SU-DHL-6 (cell line): ENCODE measurements around the gene SGIP1.

ENCODE experiments used
- H2AFZ ChIP-seq: fragments of 200-600 bp; sonication (generic); 2 replicates; pipeline ENCODE4 v1.6.1; 2014; ENCODE audit warnings: low read depth, mild to moderate bottlenecking, moderate library complexity, mixed read lengths, antibody characterized with exemption, low read length; ENCODE audit not compliant: severe bottlenecking
- H3F3A ChIP-seq: fragments of 200-600 bp; shearing (Covaris generic); 2 replicates; pipeline ENCODE4 v1.6.0; 2016; ENCODE audit warnings: antibody characterized with exemption, mild to moderate bottlenecking; ENCODE audit not compliant: insufficient read depth
- H3K27ac ChIP-seq: fragments of 200-600 bp; sonication (generic); 2 replicates; pipeline ENCODE4 v1.5.1; 2016; ENCODE audit warnings: low read depth, mild to moderate bottlenecking, low read length, moderate library complexity, mixed read lengths
- H3K27me3 ChIP-seq: fragments of 200-600 bp; sonication (generic), shearing (Covaris generic); 2 replicates; pipeline ENCODE4 v1.6.0; 2014; ENCODE audit warnings: mild to moderate bottlenecking, low read length
- H3K36me3 ChIP-seq: fragments of 200-600 bp; sonication (generic); 2 replicates; pipeline ENCODE4 v1.6.1; 2014; ENCODE audit warnings: mild to moderate bottlenecking, low read length, mixed read lengths
- H3K4me2 ChIP-seq: fragments of 300-600, 200-600 bp; shearing (Covaris generic), sonication (generic); 2 replicates; pipeline ENCODE4 v1.6.0; 2014; ENCODE audit warnings: low read length, low read depth, mild to moderate bottlenecking; ENCODE audit not compliant: poor library complexity, severe bottlenecking
- H3K4me3 ChIP-seq: fragments of 200-600 bp; sonication (generic); 2 replicates; pipeline ENCODE4 v1.5.1; 2014; ENCODE audit warnings: antibody characterized with exemption, low read length, mild to moderate bottlenecking, mixed read lengths; ENCODE audit not compliant: insufficient read depth, poor library complexity, severe bottlenecking
- H3K79me2 ChIP-seq: fragments of 200-600 bp; sonication (generic); 2 replicates; pipeline ENCODE4 v1.6.1; 2014; ENCODE audit warnings: mild to moderate bottlenecking, low read length, moderate library complexity; ENCODE audit not compliant: insufficient read depth
- H3K9ac ChIP-seq: fragments of 200-600 bp; sonication (generic); 2 replicates; pipeline ENCODE4 v1.7.0; 2014; ENCODE audit warnings: mild to moderate bottlenecking, low read length
- H3K9me2 ChIP-seq: fragments of 200-600 bp; sonication (generic); replicated peaks from 2 replicates; pipeline ENCODE4 v1.6.1; 2014; ENCODE audit warnings: low read length; ENCODE audit not compliant: insufficient read depth
- H3K9me3 ChIP-seq: fragments of 200-600 bp; sonication (generic); 2 replicates; pipeline ENCODE4 v1.6.1; 2014; ENCODE audit warnings: low read length, mixed read lengths; ENCODE audit not compliant: insufficient read depth
- H4K20me1 ChIP-seq: fragments of 200-600 bp; sonication (generic); 2 replicates; pipeline ENCODE4 v1.6.1; 2014; ENCODE audit warnings: low read depth, mild to moderate bottlenecking, antibody characterized with exemption, low read length, moderate library complexity, mixed read lengths
- CTCF ChIP-seq: fragments of 200-600 bp; sonication (generic); IDR thresholded peaks from one replicate; pipeline ENCODE4 v1.5.1; 2017; ENCODE audit warnings: antibody characterized with exemption, mild to moderate bottlenecking, low read length, moderate library complexity; ENCODE audit not compliant: insufficient read depth, poor library complexity, severe bottlenecking
- EZH2phosphoT487 ChIP-seq: fragments of 200-600 bp; sonication (generic), shearing (Covaris generic); conservative IDR thresholded peaks from 2 replicates; pipeline ENCODE4 v1.6.1; 2018; ENCODE audit warnings: mild to moderate bottlenecking, antibody characterized with exemption, low read length, moderate library complexity, mixed read lengths

Gene SGIP1

GRCh38 chr1:66557157-66557556 is 23.2 kb downstream of the SGIP1 start:
- H3K4me3 ChIP-seq: no peak overlapping the region
- no peak overlapping the region for H2AFZ ChIP-seq
- no peak overlapping the region for H3K4me2 ChIP-seq
- no peaks in the 10 kb centered on the region for H3K9me3 ChIP-seq
- H3K27me3 ChIP-seq: no peaks in the 10 kb centered on the region
- no peaks in the 10 kb centered on the region for H3K36me3 ChIP-seq
- H3K27ac ChIP-seq: no peak overlapping the region
- no peaks in the 10 kb centered on the region for H4K20me1 ChIP-seq
- TF ChIP-seq EZH2phosphoT487 (no peak), CTCF (no peak)
- H3K9ac ChIP-seq: no peak overlapping the region
- H3K9me2 ChIP-seq: no peaks in the 10 kb centered on the region
- H3K79me2 ChIP-seq: no peaks in the 10 kb centered on the region
- H3F3A ChIP-seq: no peaks in the 10 kb centered on the region

GRCh38 chr1:66559517-66559916 is 25.6 kb downstream of the SGIP1 start:
- no peaks in the 10 kb centered on the region for H3K9me2 ChIP-seq
- no peak overlapping the region for H3K9ac ChIP-seq
- no peaks in the 10 kb centered on the region for H4K20me1 ChIP-seq
- H3K9me3 ChIP-seq: no peaks in the 10 kb centered on the region
- H3K27me3 ChIP-seq: no peaks in the 10 kb centered on the region
- H3K4me3 ChIP-seq: no peak overlapping the region
- no peaks in the 10 kb centered on the region for H3K79me2 ChIP-seq
- TF ChIP-seq EZH2phosphoT487: no peak
- TF ChIP-seq CTCF: no peak
- no peak overlapping the region for H2AFZ ChIP-seq
- H3F3A ChIP-seq: no peaks in the 10 kb centered on the region
- H3K36me3 ChIP-seq: no peaks in the 10 kb centered on the region
- no peak overlapping the region for H3K27ac ChIP-seq
- no peak overlapping the region for H3K4me2 ChIP-seq

GRCh38 chr1:66562561-66562960 is 28.6 kb downstream of the SGIP1 start:
- no peaks in the 10 kb centered on the region for H3F3A ChIP-seq
- H3K27ac ChIP-seq: no peak overlapping the region
- no peaks in the 10 kb centered on the region for H3K9me3 ChIP-seq
- no peak overlapping the region for H3K4me3 ChIP-seq
- no peak overlapping the region for H3K4me2 ChIP-seq
- no peaks in the 10 kb centered on the region for H3K36me3 ChIP-seq
- no peaks in the 10 kb centered on the region for H3K27me3 ChIP-seq
- TF ChIP-seq CTCF (no peak), EZH2phosphoT487 (no peak)
- no peaks in the 10 kb centered on the region for H3K9me2 ChIP-seq
- no peak overlapping the region for H3K9ac ChIP-seq
- no peaks in the 10 kb centered on the region for H4K20me1 ChIP-seq
- no peaks in the 10 kb centered on the region for H3K79me2 ChIP-seq
- no peak overlapping the region for H2AFZ ChIP-seq
